Trophoblast cell (in vitro differentiated cells and primary cell): ENCODE results near the gene LRRIQ1. TPM values are rescaled to one million over a fixed set of nuclear protein-coding genes. Genes with fewer than 3 reads are reported as not detected.

ENCODE experiments used
- DNase-seq, 2 donors: peaks; one replicate each; pipeline ENCODE4 v3.0.0-alpha.2; 2016
- H2AFZ ChIP-seq: 2 replicates; pipeline ENCODE4 v1.6.1; 2013; ENCODE audit warnings: low read length, moderate library complexity, mild to moderate bottlenecking; ENCODE audit not compliant: insufficient read depth, poor library complexity
- H2AK5ac ChIP-seq: 2 replicates; pipeline ENCODE4 v1.6.1; 2013; ENCODE audit warnings: mild to moderate bottlenecking, low read length
- H2BK120ac ChIP-seq: 2 replicates; pipeline ENCODE4 v1.6.1; 2013; ENCODE audit warnings: low read length, mild to moderate bottlenecking, moderate library complexity; ENCODE audit not compliant: insufficient read depth, poor library complexity
- H2BK12ac ChIP-seq: 2 replicates; pipeline ENCODE4 v1.6.1; 2013; ENCODE audit warnings: mild to moderate bottlenecking, low read length, moderate library complexity
- H2BK5ac ChIP-seq: 2 replicates; pipeline ENCODE4 v1.6.1; 2013; ENCODE audit warnings: low read length, low read depth, moderate library complexity, mild to moderate bottlenecking; ENCODE audit not compliant: poor library complexity
- H3K14ac ChIP-seq: 2 replicates; pipeline ENCODE4 v1.6.1; 2013; ENCODE audit warnings: mild to moderate bottlenecking, low read length
- H3K18ac ChIP-seq: 2 replicates; pipeline ENCODE4 v1.6.1; 2013; ENCODE audit warnings: mild to moderate bottlenecking, low read length
- H3K23ac ChIP-seq: 2 replicates; pipeline ENCODE4 v1.6.1; 2013; ENCODE audit warnings: low read length
- H3K27ac ChIP-seq: 2 replicates; pipeline ENCODE4 v1.5.1; 2013; ENCODE audit warnings: low read depth, mild to moderate bottlenecking, inconsistent platforms, low read length, moderate library complexity
- H3K27me3 ChIP-seq: 2 replicates; pipeline ENCODE4 v1.6.1; 2013; ENCODE audit warnings: inconsistent platforms, mild to moderate bottlenecking, low read length, moderate library complexity; ENCODE audit not compliant: insufficient read depth
- H3K36me3 ChIP-seq, 2 experiments: 1 replicate in 1 of 2; 2 replicates in 1 of 2; pipeline ENCODE4 v1.6.1; 2013; ENCODE audit warnings: low read length in 2 of 2, mild to moderate bottlenecking in 2 of 2, moderate library complexity in 1 of 2; ENCODE audit not compliant: insufficient read depth in 2 of 2, control insufficient read depth in 1 of 2
- H3K4ac ChIP-seq: 2 replicates; pipeline ENCODE4 v1.6.1; 2013; ENCODE audit warnings: low read depth, mild to moderate bottlenecking, low read length, moderate library complexity
- H3K4me1 ChIP-seq, 2 experiments: 1 replicate in 1 of 2; 2 replicates in 1 of 2; pipeline ENCODE4 v1.6.1; 2013; ENCODE audit warnings: low read length in 2 of 2, mild to moderate bottlenecking in 2 of 2, moderate library complexity in 1 of 2; ENCODE audit not compliant: insufficient read depth in 2 of 2, control insufficient read depth in 1 of 2
- H3K4me2 ChIP-seq: 2 replicates; pipeline ENCODE4 v1.6.1; 2013; ENCODE audit warnings: inconsistent platforms, mild to moderate bottlenecking, low read length, moderate library complexity
- H3K4me3 ChIP-seq: 2 replicates; pipeline ENCODE4 v1.5.1; 2013; ENCODE audit warnings: mild to moderate bottlenecking, low read depth, low read length, inconsistent platforms
- H3K79me1 ChIP-seq: one replicate; pipeline ENCODE4 v1.6.1; 2013; ENCODE audit warnings: low read length
- H3K79me2 ChIP-seq: 2 replicates; pipeline ENCODE4 v1.6.1; 2013; ENCODE audit warnings: low read length, mild to moderate bottlenecking; ENCODE audit not compliant: control insufficient read depth, insufficient read depth, poor library complexity
- H3K9ac ChIP-seq: 2 replicates; pipeline ENCODE4 v1.6.1; 2013; ENCODE audit warnings: mild to moderate bottlenecking, low read length
- H3K9me3 ChIP-seq: 2 replicates; pipeline ENCODE4 v1.6.1; 2013; ENCODE audit warnings: low read depth, mild to moderate bottlenecking, control low read depth, inconsistent platforms, low read length; ENCODE audit not compliant: insufficient read depth
- H4K12ac ChIP-seq: 2 replicates; pipeline ENCODE4 v1.6.1; 2013; ENCODE audit warnings: low read depth, mild to moderate bottlenecking, low read length, moderate library complexity
- H4K8ac ChIP-seq: 2 replicates; pipeline ENCODE4 v1.6.1; 2013; ENCODE audit warnings: low read depth, mild to moderate bottlenecking, low read length, moderate library complexity
- H4K91ac ChIP-seq: one replicate; pipeline ENCODE4 v1.6.1; 2013; ENCODE audit warnings: low read depth, mild to moderate bottlenecking, low read length, moderate library complexity
- WGBS: extraction: QIAGEN DNeasy Blood & Tissue Kit; methylation state at CpG from one replicate; pipeline ENCODE4 v1.1.7; 2013; ENCODE audit warnings: missing lambda C conversion rate; ENCODE audit not compliant: insufficient read length, insufficient coverage; ENCODE audit errors: extremely low coverage; 5-methylcytosine and 5-hydroxymethylcytosine counted together
- polyA plus RNA-seq: library from polyadenylated mRNA; stranded (reverse); fragments of 200-250 nt; gene quantifications from 2 replicates; pipeline ENCODE4 v1.2.3, GENCODE V29; 2013

Gene LRRIQ1
- 0.99 and 1.2 TPM in 2 replicates for polyA plus RNA-seq

DNA sequence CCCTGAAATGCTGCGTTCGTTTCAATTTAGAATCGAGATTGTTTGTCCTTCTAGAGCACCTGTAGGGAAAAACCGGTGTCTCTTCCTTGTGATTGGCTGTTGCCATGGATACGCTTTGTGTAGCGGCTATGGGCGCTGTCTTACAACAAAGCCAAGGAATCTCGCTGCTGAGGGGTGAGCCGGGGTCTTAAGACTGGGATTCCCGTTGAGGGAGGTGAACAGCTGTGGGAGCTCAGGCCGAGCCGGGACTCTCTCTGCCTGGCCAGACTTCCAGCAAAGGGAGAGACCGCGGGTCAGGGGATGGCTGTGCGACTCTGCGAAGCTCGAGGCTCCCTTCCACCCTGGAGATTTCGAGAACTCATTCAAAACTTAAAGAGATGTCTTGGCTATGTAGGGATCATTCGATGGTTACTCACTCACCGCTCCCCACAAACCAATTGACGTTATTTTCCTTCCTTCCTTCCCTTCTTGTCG is at the start of gene LRRIQ1, which contains the start of gene TSPAN19:
TSS of gene LRRIQ1 (plus strand) at position 118 of the 474 bp plus-strand sequence. CDS start 1,826 bp downstream, outside the sequence.
TSS of gene TSPAN19 (minus strand) at position 44 of the 474 bp plus-strand sequence. CDS start 6,331 bp downstream, outside the sequence.
- Histone ChIP-seq H2BK120ac (no peak within 1 kb of the TSS), H3K14ac (no peak within 1 kb of the TSS), H3K9me3 (no peaks in the 10 kb centered on the region), H3K27ac (no peak within 1 kb of the TSS), H3K36me3 (no peaks in the 10 kb centered on the region), H3K4me3 (peak within 1 kb of the TSS; percentile 86), H3K4me1 (no peaks in the 10 kb centered on the region), H3K23ac (no peak within 1 kb of the TSS), H3K18ac (no peak within 1 kb of the TSS), H3K27me3 (no peaks in the 10 kb centered on the region), H3K4me2 (peak within 1 kb of the TSS; percentile 95), H3K4ac (no peak within 1 kb of the TSS), H4K12ac (no peak within 1 kb of the TSS), H3K79me1 (no peaks in the 10 kb centered on the region), H2AK5ac (no peak within 1 kb of the TSS), H2AFZ (peak within 1 kb of the TSS; percentile 61), H4K91ac (no peak within 1 kb of the TSS), H4K8ac (peak within 1 kb of the TSS; percentile 57), H3K79me2 (no peaks in the 10 kb centered on the region), H2BK5ac (no peak within 1 kb of the TSS), H2BK12ac (no peak within 1 kb of the TSS), H3K9ac (peak within 1 kb of the TSS; percentile 85)
- WGBS, result no CpG with 5 or more reads among the region's 22 CpGs
- peak; percentile 37 to 57 for DNase-seq

GRCh38 chr12:84986586-84986985 is 49.6 kb upstream of the LRRIQ1 start:
- no peak overlapping the region for H3K4me2 ChIP-seq
- H3K18ac ChIP-seq, result no peak overlapping the region
- H3K23ac ChIP-seq, result no peak overlapping the region
- H3K27me3 ChIP-seq, result no peaks in the 10 kb centered on the region
- no peak overlapping the region for H3K4me3 ChIP-seq
- no peak overlapping the region for H3K14ac ChIP-seq
- no peaks in the 10 kb centered on the region for H3K4me1 ChIP-seq
- H2BK120ac ChIP-seq, result no peak overlapping the region
- no peak overlapping the region for H2AFZ ChIP-seq
- H2AK5ac ChIP-seq, result no peak overlapping the region
- H3K79me2 ChIP-seq, result no peaks in the 10 kb centered on the region
- no peak overlapping the region for H2BK12ac ChIP-seq
- H3K4ac ChIP-seq, result no peak overlapping the region
- no CpG with 5 or more reads among the region's 3 CpGs for WGBS
- H3K79me1 ChIP-seq, result no peaks in the 10 kb centered on the region
- no peak overlapping the region for H3K9ac ChIP-seq
- no peak overlapping the region for H4K91ac ChIP-seq
- H3K27ac ChIP-seq, result no peak overlapping the region
- no peak overlapping the region for H4K8ac ChIP-seq
- H3K36me3 ChIP-seq, result no peaks in the 10 kb centered on the region
- no peak for DNase-seq
- no peaks in the 10 kb centered on the region for H3K9me3 ChIP-seq
- H4K12ac ChIP-seq, result no peak overlapping the region
- H2BK5ac ChIP-seq, result no peak overlapping the region

GRCh38 chr12:84994426-84994825 is 41.7 kb upstream of the LRRIQ1 start:
- no peaks in the 10 kb centered on the region for H3K36me3 ChIP-seq
- H4K8ac ChIP-seq, result no peak overlapping the region
- H2AK5ac ChIP-seq, result no peak overlapping the region
- H3K27me3 ChIP-seq, result no peaks in the 10 kb centered on the region
- no peaks in the 10 kb centered on the region for H3K9me3 ChIP-seq
- no peak overlapping the region for H3K14ac ChIP-seq
- peaks cover 4% of the 10 kb centered on the region for H3K79me1 ChIP-seq
- no peak overlapping the region for H2BK12ac ChIP-seq
- H3K4me2 ChIP-seq, result no peak overlapping the region
- H2AFZ ChIP-seq, result no peak overlapping the region
- H3K23ac ChIP-seq, result no peak overlapping the region
- H3K27ac ChIP-seq, result no peak overlapping the region
- H3K9ac ChIP-seq, result no peak overlapping the region
- H4K12ac ChIP-seq, result no peak overlapping the region
- H2BK5ac ChIP-seq, result no peak overlapping the region
- DNase-seq, result no peak
- no peak overlapping the region for H2BK120ac ChIP-seq
- no peak overlapping the region for H3K4ac ChIP-seq
- H3K4me1 ChIP-seq, result peaks cover 0 to 4% of the 10 kb centered on the region in 2 experiments
- H4K91ac ChIP-seq, result no peak overlapping the region
- H3K4me3 ChIP-seq, result no peak overlapping the region
- no peaks in the 10 kb centered on the region for H3K79me2 ChIP-seq
- H3K18ac ChIP-seq, result no peak overlapping the region

DNA sequence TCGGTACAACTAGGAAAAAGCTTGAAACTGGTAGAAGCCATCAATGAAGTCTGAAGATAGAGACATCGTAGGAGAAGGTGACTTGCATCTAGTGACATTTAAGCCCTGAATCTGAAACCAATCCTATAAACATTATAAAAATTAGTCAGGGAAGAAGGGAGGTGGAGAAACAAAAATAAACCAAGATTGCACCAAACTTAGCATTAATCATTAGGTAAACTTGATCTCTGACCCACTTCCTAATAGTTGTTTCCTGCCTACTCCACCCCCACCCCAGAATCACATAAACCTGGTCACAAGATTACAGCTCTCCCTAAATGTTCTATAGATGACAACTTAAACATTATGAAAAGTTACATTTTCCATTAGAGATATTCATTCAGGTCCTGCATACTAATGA is 40.5 kb upstream of the LRRIQ1 start:
- no peak overlapping the region for H3K27ac ChIP-seq
- H3K4me2 ChIP-seq, result no peak overlapping the region
- no peak overlapping the region for H2BK5ac ChIP-seq
- no peaks in the 10 kb centered on the region for H3K27me3 ChIP-seq
- H3K4me3 ChIP-seq, result no peak overlapping the region
- WGBS, result no CpG with 5 or more reads among the region's 2 CpGs
- H3K4me1 ChIP-seq, result peaks cover 0 to 4% of the 10 kb centered on the region in 2 experiments
- no peak overlapping the region for H2AK5ac ChIP-seq
- no peaks in the 10 kb centered on the region for H3K9me3 ChIP-seq
- H2BK12ac ChIP-seq, result no peak overlapping the region
- no peaks in the 10 kb centered on the region for H3K79me2 ChIP-seq
- no peak overlapping the region for H2AFZ ChIP-seq
- peaks cover 4% of the 10 kb centered on the region for H3K79me1 ChIP-seq
- H4K91ac ChIP-seq, result no peak overlapping the region
- no peak overlapping the region for H3K23ac ChIP-seq
- no peak overlapping the region for H3K4ac ChIP-seq
- no peak overlapping the region for H3K18ac ChIP-seq
- H2BK120ac ChIP-seq, result no peak overlapping the region
- no peak for DNase-seq
- H3K36me3 ChIP-seq, result no peaks in the 10 kb centered on the region
- H4K8ac ChIP-seq, result no peak overlapping the region
- no peak overlapping the region for H3K9ac ChIP-seq
- no peak overlapping the region for H4K12ac ChIP-seq
- H3K14ac ChIP-seq, result no peak overlapping the region
